ENCODE results near the gene PYGB.

The PYGB gene

DNA sequence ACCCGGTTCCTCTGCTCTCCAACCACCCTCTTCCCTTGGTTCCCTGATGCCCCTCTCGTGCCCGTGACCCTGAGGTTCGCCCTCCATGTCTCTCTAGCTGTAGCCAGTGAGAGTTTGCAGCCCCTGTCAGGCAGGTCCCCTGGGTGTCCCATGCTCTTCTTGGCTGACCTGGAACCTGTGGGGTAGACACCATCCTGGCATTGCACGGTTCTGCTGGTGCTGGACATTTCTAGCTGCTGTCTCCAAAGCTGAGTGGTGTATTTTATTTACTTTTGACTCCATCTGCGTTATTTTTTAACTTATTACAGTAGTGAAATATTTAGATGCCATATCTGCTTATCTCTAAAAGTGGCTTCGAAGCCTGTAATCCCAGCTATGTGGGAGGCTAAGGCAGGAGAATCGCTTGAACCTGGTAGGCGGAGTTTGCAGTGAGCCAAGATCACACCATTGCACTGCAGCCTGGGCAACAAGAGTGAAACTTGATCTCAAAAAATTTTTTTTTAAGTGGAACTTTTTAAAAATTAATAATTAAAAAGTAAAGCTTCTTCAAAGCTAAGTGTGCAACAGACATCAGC, 39.8 kb upstream of the PYGB start:
- H3K4me3 ChIP-seq (ENCODE audit: low read depth, low read length) = no peak overlapping the region
- no peak for DNase-seq (ENCODE audit: low read depth)
- TF ChIP-seq, protein P1, sequence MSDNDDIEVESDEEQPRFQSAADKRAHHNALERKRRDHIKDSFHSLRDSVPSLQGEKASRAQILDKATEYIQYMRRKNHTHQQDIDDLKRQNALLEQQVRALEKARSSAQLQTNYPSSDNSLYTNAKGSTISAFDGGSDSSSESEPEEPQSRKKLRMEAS (IDR thresholded peaks at IDR 0.05; ENCODE audit: low read depth, low read length) = no peak
- TF ChIP-seq POLR2A (IDR thresholded peaks at IDR 0.05; ENCODE audit: extremely low read depth, insufficient read length) (no peak), MYC (IDR thresholded peaks at IDR 0.05; ENCODE audit: low read depth, low read length) (no peak)
- TF ChIP-seq, protein P2, sequence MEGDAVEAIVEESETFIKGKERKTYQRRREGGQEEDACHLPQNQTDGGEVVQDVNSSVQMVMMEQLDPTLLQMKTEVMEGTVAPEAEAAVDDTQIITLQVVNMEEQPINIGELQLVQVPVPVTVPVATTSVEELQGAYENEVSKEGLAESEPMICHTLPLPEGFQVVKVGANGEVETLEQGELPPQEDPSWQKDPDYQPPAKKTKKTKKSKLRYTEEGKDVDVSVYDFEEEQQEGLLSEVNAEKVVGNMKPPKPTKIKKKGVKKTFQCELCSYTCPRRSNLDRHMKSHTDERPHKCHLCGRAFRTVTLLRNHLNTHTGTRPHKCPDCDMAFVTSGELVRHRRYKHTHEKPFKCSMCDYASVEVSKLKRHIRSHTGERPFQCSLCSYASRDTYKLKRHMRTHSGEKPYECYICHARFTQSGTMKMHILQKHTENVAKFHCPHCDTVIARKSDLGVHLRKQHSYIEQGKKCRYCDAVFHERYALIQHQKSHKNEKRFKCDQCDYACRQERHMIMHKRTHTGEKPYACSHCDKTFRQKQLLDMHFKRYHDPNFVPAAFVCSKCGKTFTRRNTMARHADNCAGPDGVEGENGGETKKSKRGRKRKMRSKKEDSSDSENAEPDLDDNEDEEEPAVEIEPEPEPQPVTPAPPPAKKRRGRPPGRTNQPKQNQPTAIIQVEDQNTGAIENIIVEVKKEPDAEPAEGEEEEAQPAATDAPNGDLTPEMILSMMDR (IDR thresholded peaks at IDR 0.05; ENCODE audit: low read depth, low read length) = no peak

GRCh38 chr20:25209400-25209799, 38.5 kb upstream of the PYGB start:
- TF ChIP-seq, protein P1 (IDR thresholded peaks at IDR 0.05; ENCODE audit: low read depth, low read length) = no peak
- TF ChIP-seq, protein P2 (IDR thresholded peaks at IDR 0.05; ENCODE audit: low read depth, low read length) = no peak
- TF ChIP-seq MYC (IDR thresholded peaks at IDR 0.05; ENCODE audit: low read depth, low read length) = no peak
- no peak for TF ChIP-seq POLR2A (IDR thresholded peaks at IDR 0.05; ENCODE audit: extremely low read depth, insufficient read length)
- no peak for DNase-seq (ENCODE audit: low read depth)
- no peak overlapping the region for H3K4me3 ChIP-seq (ENCODE audit: low read depth, low read length)

DNA sequence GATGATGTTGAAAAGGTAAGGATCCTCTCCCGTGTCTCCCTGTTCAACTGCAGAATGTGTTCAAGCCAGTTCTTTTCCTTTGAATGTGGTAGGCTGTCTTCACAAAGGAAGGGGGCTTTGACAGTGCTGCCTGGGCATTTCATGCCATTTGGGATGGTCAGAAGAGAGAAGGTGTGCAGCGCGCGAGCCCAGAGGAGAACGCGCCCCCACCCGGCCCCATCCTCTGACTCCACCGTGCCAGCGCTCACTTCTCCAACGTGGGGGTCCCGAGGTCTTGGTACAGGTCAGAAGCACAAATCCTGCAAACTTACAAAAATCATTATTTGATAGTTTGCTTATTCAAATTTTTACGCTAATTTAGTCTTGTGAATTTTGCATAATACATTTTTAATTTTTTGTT, 38.0 kb upstream of the PYGB start:
- H3K4me3 ChIP-seq (ENCODE audit: low read depth, low read length) = no peak overlapping the region
- TF ChIP-seq MYC (IDR thresholded peaks at IDR 0.05; ENCODE audit: low read depth, low read length) = no peak
- no peak for DNase-seq (ENCODE audit: low read depth)

- no peak overlapping the region for H3K4me3 ChIP-seq (ENCODE audit: low read depth, low read length)
- DNase-seq (ENCODE audit: low read depth) = no peak
- TF ChIP-seq MYC (IDR thresholded peaks at IDR 0.05; ENCODE audit: low read depth, low read length) = no peak
- TF ChIP-seq, protein P1 (IDR thresholded peaks at IDR 0.05; ENCODE audit: low read depth, low read length) = no peak
- TF ChIP-seq, protein P2 (IDR thresholded peaks at IDR 0.05; ENCODE audit: low read depth, low read length) = no peak
- no peak for TF ChIP-seq POLR2A (IDR thresholded peaks at IDR 0.05; ENCODE audit: extremely low read depth, insufficient read length)
These were observed 36.6 kb upstream of the PYGB start for GRCh38 chr20:25211273-25211672.

DNA sequence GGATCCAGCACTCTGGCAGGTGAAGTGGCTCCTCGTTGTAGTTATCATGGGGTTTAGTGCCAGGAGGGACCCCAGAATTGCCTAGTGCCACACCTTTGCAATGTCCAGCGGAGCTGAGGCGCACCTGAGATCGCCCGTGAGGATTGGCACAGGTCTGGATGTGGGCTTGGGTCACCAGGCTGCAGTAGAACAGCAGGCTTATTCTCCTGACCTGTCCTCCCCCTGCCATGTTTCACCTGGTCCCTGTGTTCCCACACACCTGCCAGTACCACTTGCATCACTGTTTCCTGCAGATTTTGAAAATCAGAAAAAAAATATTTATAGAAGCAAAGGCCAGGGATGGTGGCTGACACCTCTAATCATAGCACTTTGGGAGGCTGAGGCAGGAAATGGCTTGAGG, 35.6 kb upstream of the PYGB start:
- H3K4me3 ChIP-seq (ENCODE audit: low read depth, low read length) = no peak overlapping the region
- no peak for TF ChIP-seq MYC (IDR thresholded peaks at IDR 0.05; ENCODE audit: low read depth, low read length)
- TF ChIP-seq POLR2A (IDR thresholded peaks at IDR 0.05; ENCODE audit: extremely low read depth, insufficient read length) = no peak
- TF ChIP-seq, protein P1 (IDR thresholded peaks at IDR 0.05; ENCODE audit: low read depth, low read length) = no peak
- TF ChIP-seq, protein P2 (IDR thresholded peaks at IDR 0.05; ENCODE audit: low read depth, low read length) = no peak
- DNase-seq (ENCODE audit: low read depth) = no peak

DNA sequence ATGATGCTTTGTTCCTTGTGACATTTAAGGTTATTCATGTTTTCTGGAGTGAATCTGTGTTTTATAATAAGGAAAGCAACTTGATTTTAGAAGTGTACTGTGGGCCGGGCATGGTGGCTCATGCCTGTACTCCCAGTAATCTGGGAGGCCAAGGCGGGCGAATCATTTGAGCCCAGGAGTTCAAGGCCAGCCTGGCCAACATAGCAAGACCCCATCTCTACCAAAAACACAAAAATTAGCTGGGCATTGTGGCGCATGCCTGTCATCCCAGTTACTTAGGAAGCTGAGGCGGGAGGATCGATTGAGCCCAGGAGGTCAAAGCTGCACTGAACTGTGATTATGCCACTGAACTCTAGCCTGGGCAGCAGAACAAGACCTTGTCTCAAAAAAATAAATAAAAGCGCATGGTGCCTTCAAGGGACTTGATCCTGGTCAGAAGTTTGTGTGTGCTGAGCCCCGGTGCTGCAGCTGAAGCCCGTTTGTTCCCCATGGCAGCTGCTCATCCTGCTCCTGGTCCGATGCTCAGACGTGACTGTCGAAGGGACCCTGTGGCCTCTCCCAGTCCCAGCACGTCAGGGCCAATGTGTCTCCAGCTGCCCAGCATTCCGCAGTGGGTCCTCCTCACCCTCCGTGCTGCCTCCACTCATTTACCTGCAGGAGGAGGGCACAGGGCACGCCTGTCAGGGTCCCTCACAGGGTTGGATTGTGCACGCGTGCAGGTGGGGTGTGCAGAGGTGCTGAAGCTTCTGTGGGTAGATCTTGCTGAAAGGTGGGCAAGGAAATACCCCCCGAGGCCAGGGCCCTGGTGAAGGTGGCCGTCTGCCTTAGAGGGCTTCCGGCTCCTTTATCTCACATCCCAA, 34.1 kb upstream of the PYGB start:
- DNase-seq (ENCODE audit: low read depth) = no peak
- TF ChIP-seq, protein P1 (IDR thresholded peaks at IDR 0.05; ENCODE audit: low read depth, low read length) = no peak
- TF ChIP-seq, protein P2 (IDR thresholded peaks at IDR 0.05; ENCODE audit: low read depth, low read length) = no peak
- TF ChIP-seq MYC (IDR thresholded peaks at IDR 0.05; ENCODE audit: low read depth, low read length) (no peak), POLR2A (IDR thresholded peaks at IDR 0.05; ENCODE audit: extremely low read depth, insufficient read length) (no peak)

More for the DNA sequence above, 34.1 kb upstream of the PYGB start:
- no peak overlapping the region for H3K4me3 ChIP-seq (ENCODE audit: low read depth, low read length)
